VCaP (cell line): ENCODE measurements around the gene PCDHGC4.

Experiments used
- H3K27ac ChIP-seq: fragments of 450-650 bp; 2 replicates; pipeline ENCODE4 v1.5.1; 2017
- TF ChIP-seq, protein P1 (sequence below): fragments of 450-650 bp; conservative IDR thresholded peaks from 2 replicates; pipeline ENCODE4 v1.5.1; 2017; ENCODE audit warnings: mild to moderate bottlenecking, moderate library complexity

PCDHGC4 gene

GRCh38 chr5:141484641-141485311, at the start of gene PCDHGC4:
TSS of gene PCDHGC4 (plus strand) at chr5:141485030. CDS start at chr5:141485174, 144 bp downstream.
- H3K27ac ChIP-seq: 0 out of 2 replicates have a peak within 1 kb of the TSS, but pooled peaks have one; percentile 7
- TF ChIP-seq, protein P1, sequence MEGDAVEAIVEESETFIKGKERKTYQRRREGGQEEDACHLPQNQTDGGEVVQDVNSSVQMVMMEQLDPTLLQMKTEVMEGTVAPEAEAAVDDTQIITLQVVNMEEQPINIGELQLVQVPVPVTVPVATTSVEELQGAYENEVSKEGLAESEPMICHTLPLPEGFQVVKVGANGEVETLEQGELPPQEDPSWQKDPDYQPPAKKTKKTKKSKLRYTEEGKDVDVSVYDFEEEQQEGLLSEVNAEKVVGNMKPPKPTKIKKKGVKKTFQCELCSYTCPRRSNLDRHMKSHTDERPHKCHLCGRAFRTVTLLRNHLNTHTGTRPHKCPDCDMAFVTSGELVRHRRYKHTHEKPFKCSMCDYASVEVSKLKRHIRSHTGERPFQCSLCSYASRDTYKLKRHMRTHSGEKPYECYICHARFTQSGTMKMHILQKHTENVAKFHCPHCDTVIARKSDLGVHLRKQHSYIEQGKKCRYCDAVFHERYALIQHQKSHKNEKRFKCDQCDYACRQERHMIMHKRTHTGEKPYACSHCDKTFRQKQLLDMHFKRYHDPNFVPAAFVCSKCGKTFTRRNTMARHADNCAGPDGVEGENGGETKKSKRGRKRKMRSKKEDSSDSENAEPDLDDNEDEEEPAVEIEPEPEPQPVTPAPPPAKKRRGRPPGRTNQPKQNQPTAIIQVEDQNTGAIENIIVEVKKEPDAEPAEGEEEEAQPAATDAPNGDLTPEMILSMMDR: no peak

DNA sequence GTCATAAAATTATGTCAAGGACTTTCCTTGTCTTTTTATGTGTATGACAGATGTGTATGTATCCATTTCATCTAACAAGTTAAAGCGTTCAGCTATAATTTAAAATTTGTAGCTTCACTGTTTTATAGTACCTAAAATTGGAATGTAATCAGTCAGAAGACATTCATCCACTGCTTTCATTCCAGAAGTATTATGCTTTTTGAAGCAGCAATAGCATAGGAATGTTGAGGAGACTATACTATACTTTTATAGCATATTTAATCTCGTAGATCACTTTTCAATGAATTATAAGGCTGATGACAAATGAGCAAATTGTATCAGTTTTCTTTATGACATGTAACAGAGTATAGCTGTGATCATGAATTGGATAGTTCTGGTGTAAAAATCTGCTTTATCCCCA, 47.6 kb upstream of the PCDHGC4 start:
- TF ChIP-seq, protein P1: no peak
- no peak overlapping the region for H3K27ac ChIP-seq

- TF ChIP-seq, protein P1: no peak
- no peak overlapping the region for H3K27ac ChIP-seq
Measured at GRCh38 chr5:141439411-141440141, 45.3 kb upstream of the PCDHGC4 start.

DNA sequence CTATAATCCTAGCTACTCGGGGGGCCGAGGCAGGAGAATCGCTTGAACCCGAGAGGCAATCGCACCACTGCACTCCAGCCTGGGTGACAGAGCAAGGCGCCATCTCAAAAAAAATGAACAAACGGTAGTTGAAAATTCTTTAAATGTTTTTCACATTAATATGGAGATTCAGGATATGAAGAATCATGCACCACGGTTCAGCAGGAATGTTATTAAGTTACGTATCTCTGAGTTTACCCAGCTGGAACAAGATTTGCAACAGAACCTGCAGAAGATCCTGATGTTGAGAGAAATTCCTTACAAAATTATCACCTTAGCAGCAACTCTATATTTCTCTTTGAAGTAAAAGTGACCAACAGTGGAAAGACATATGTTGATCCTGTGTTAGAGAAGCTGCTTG, 44.5 kb upstream of the PCDHGC4 start:
- TF ChIP-seq, protein P1: no peak
- H3K27ac ChIP-seq: no peak overlapping the region

DNA sequence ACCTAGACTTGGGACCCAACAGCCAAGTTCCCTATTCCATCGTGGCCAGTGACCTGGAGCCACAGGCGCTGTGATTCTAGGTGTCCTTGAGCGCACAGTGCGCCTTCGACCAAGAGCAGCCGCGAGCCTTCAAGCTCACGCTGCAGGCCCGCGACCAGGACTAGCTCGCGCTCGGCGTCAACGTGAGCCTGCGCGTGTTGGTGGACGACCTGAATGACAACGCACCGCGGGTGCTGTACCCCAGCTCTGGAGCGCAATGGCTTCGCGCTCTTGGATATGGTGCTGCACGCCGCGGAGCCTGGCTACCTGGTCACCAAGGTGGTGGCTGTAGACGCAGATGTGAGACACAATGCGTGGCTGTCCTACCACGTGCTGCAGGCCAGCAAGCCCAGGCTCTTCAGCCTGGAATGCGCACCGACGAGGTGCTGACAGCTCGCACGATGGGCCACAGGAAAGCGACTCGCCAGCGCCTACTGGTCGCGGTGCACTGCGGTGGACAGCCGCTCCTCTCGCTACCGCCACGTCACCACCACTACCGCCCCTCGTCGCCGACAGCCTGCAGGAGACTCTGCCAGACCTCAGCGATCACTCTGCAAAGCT, 43.2 kb upstream of the PCDHGC4 start:
- no peak overlapping the region for H3K27ac ChIP-seq
- TF ChIP-seq, protein P1: no peak

GRCh38 chr5:141465351-141465750, 19.5 kb upstream of the PCDHGC4 start:
- H3K27ac ChIP-seq: no peak overlapping the region
- TF ChIP-seq, protein P1: no peak

GRCh38 chr5:141475625-141476131, 9.2 kb upstream of the PCDHGC4 start, which contains the start of gene PCDHGC3:
TSS of gene PCDHGC3 (plus strand) at chr5:141475966. CDS start at chr5:141476117, 151 bp downstream.
- TF ChIP-seq, protein P1: 0 out of 2 replicates have a peak, but pooled peaks have one; percentile 11
- peak within 1 kb of the TSS; percentile 53 for H3K27ac ChIP-seq
